ENCODE data around the gene AACS.

GRCh38 chr12:125024949-125025563 lies 40.2 kb upstream of the AACS start:
- TF ChIP-seq CTCF (IDR thresholded peaks at IDR 0.05) (no peak), EP300 (IDR thresholded peaks at IDR 0.05) (no peak), POLR2A (IDR thresholded peaks at IDR 0.05) (no peak)

Data from tibial nerve (tissue), 4 donors.